ENCODE results near the gene SLC17A9. TPM values are rescaled to one million over a fixed set of nuclear protein-coding genes. Genes with fewer than 3 reads are reported as not detected.
A peak's percentile ranks its signal among the peaks of the same experiment; 100 is the strongest.

Gene SLC17A9
- total and polyA plus RNA-seq, 2 donors (not counting 1 experiment from before 2014, with no cell fraction given) = 33.0 to 141 TPM

- no peak for ATAC-seq (ENCODE audit: low read depth)
- H2AFZ ChIP-seq (ENCODE audit: insufficient read depth, low read depth, low read length, poor library complexity, severe bottlenecking) = no peak overlapping the region
- peaks cover 96% of the 10 kb centered on the region for H3K79me2 ChIP-seq (ENCODE audit: control insufficient read depth, insufficient read depth, low read length)
- H3K9me3 ChIP-seq (ENCODE audit: control extremely low read depth in 1 of 3, control insufficient read depth in 2 of 3, insufficient read depth in 1 of 3, low read length in 2 of 3) = no peaks in the 10 kb centered on the region
- intact Hi-C loops (cut with micrococcal nuclease) = loop anchor here (5.0 kb wide), 1 partner anchor 528 kb away; the partner anchor contains the start of gene CABLES2
- DNase-seq = no peak
- H4K20me1 ChIP-seq (ENCODE audit: control insufficient read depth, insufficient read depth, low read length, poor library complexity, severe bottlenecking) = peaks cover 54% of the 10 kb centered on the region
- H3K4me2 ChIP-seq (replicated peaks; ENCODE audit: low read depth, low read length, poor library complexity, severe bottlenecking) = peak overlapping the region; percentile 24
- Mint-ChIP-seq H3K27me3 (no peaks in the 10 kb centered on the region), H3K9me3 (ENCODE audit: insufficient read depth) (no peaks in the 10 kb centered on the region), H3K27ac (no peak overlapping the region), H3K4me1 (peaks cover 40% of the 10 kb centered on the region), H3K4me3 (no peak overlapping the region)
- WGBS (ENCODE audit: insufficient coverage) = 88% methylated on average over 11 of the region's 12 CpGs
- H3K36me3 ChIP-seq (replicated peaks in 1 of 2; ENCODE audit: control extremely low read depth in 1 of 2, control insufficient read depth in 1 of 2, extremely low read depth in 1 of 2, insufficient read depth in 2 of 2, low read length in 1 of 2) = peaks cover 0 to 13% of the 10 kb centered on the region in 2 experiments
- H3K9ac ChIP-seq (ENCODE audit: low read length) = no peak overlapping the region
- no peak overlapping the region for H3K27ac ChIP-seq (ENCODE audit: low read length in 2 of 2)
- no peak overlapping the region for H3K4me3 ChIP-seq (ENCODE audit: control extremely low read depth in 1 of 5, extremely low read depth in 1 of 5, insufficient read depth in 1 of 5, low read depth in 2 of 5, low read length in 4 of 5)
- no peaks in the 10 kb centered on the region for H3K27me3 ChIP-seq (replicated peaks in 1 of 4; ENCODE audit: control extremely low read depth in 1 of 4, control insufficient read depth in 3 of 4, insufficient read depth in 4 of 4, low read length in 3 of 4)
- no peak for TF ChIP-seq EZH2 (IDR thresholded peaks at IDR 0.05; ENCODE audit: borderline replicate concordance, insufficient read depth, low read depth, low read length, poor library complexity, severe bottlenecking)
- TF ChIP-seq CTCF (IDR thresholded peaks at IDR 0.05) = no peak
- ChIA-PET POLR2A (interaction anchor here (1.2 kb wide), 1 partner anchor 8 kb away, joined by 3 read pairs; no protein-coding TSS in a partner anchor), CTCF (interaction anchor here (0.9 to 2.0 kb wide), 6 partner anchors 15 to 77 kb away, joined by 3 to 7 read pairs (median 4); no protein-coding TSS in a partner anchor)
- peaks cover 26 to 45% of the 10 kb centered on the region in 2 donors for H3K4me1 ChIP-seq (ENCODE audit: control insufficient read depth in 2 of 2, insufficient read depth in 2 of 2, low read length in 2 of 2)
These were observed 17.1 kb upstream of the SLC17A9 start for GRCh38 chr20:62935204-62935967.

Measured in B cell (primary cell).